ENCODE data around the gene IL1R1.

The IL1R1 gene

GRCh38 chr2:102171946-102172345, 29.4 kb downstream of the IL1R1 start:
- DNase-seq = no peak

GRCh38 chr2:102172745-102173144, 30.2 kb downstream of the IL1R1 start:
- DNase-seq = no peak

- DNase-seq = no peak
These were observed 33.6 kb downstream of the IL1R1 start for GRCh38 chr2:102176172-102176571.

- DNase-seq = no peak
These were observed 35.4 kb downstream of the IL1R1 start for GRCh38 chr2:102177814-102178478.

- DNase-seq = no peak
These were observed 36.5 kb downstream of the IL1R1 start for GRCh38 chr2:102179061-102179460.

GRCh38 chr2:102179788-102180686, 37.5 kb downstream of the IL1R1 start:
- no peak for DNase-seq

GRCh38 chr2:102180687-102180999, 38.1 kb downstream of the IL1R1 start:
- DNase-seq = no peak

GRCh38 chr2:102181376-102181775, 38.8 kb downstream of the IL1R1 start:
- DNase-seq = no peak

- no peak for DNase-seq
These were observed 39.5 kb downstream of the IL1R1 start for GRCh38 chr2:102181919-102182635.

- no peak for DNase-seq
These were observed 41.5 kb downstream of the IL1R1 start for GRCh38 chr2:102184018-102184417.

- DNase-seq = no peak
These were observed 42.0 kb downstream of the IL1R1 start for GRCh38 chr2:102184568-102184967.

- no peak for DNase-seq
These were observed 42.8 kb downstream of the IL1R1 start for GRCh38 chr2:102185347-102185746.

GRCh38 chr2:102186791-102187495, 44.4 kb downstream of the IL1R1 start, which contains the start of gene IL1RL2:
Gene IL1RL2, plus strand, starts transcription at chr2:102187023. Its CDS starts 845 bp downstream, at chr2:102187868.
- DNase-seq = peak in 5 of 51 donors; percentile 2 to 42 (median 17)

- DNase-seq = peak in 33 of 51 donors; percentile 4 to 57 (median 20)
These were observed 45.1 kb downstream of the IL1R1 start for GRCh38 chr2:102187496-102188150.

- DNase-seq = no peak
These were observed 48.0 kb downstream of the IL1R1 start for GRCh38 chr2:102190430-102191107.

GRCh38 chr2:102191501-102191900, 49.0 kb downstream of the IL1R1 start:
- DNase-seq = no peak

- no peak for DNase-seq
These were observed 50.5 kb downstream of the IL1R1 start for GRCh38 chr2:102193074-102193473.

- no peak for DNase-seq
These were observed 52.2 kb downstream of the IL1R1 start for GRCh38 chr2:102194609-102195268.

- no peak for DNase-seq
These were observed 55.0 kb downstream of the IL1R1 start for GRCh38 chr2:102197389-102198137.
